Ectodermal cell (in vitro differentiated cells): ENCODE data around the gene DYRK1A.
"Not testable (repeated sequence)": the region's sequence is repeated elsewhere in the genome, so short reads cannot be mapped to it uniquely, and the experiment has no call there.

Experiments used
- H3K27ac ChIP-seq: 2 replicates; pipeline ENCODE4 v1.7.0; 2013; ENCODE audit warnings: mild to moderate bottlenecking, low read depth, low read length; ENCODE audit not compliant: insufficient read depth, poor library complexity, severe bottlenecking
- H3K27me3 ChIP-seq: 2 replicates; pipeline ENCODE4 v1.7.0; 2013; ENCODE audit warnings: mild to moderate bottlenecking, low read length; ENCODE audit not compliant: insufficient read depth, control insufficient read depth, poor library complexity, severe bottlenecking
- H3K36me3 ChIP-seq: one replicate; pipeline ENCODE4 v1.7.0; 2013; ENCODE audit warnings: low read length; ENCODE audit not compliant: control insufficient read depth, insufficient read depth
- H3K4me1 ChIP-seq: one replicate; pipeline ENCODE4 v1.7.0; 2013; ENCODE audit warnings: low read length; ENCODE audit not compliant: control insufficient read depth, insufficient read depth
- H3K4me3 ChIP-seq: 2 replicates; pipeline ENCODE4 v1.7.0; 2013; ENCODE audit warnings: low read depth, low read length, control low read depth; ENCODE audit not compliant: insufficient read depth
- H3K9me3 ChIP-seq: 2 replicates; pipeline ENCODE4 v1.7.0; 2013; ENCODE audit warnings: mild to moderate bottlenecking, low read length, moderate library complexity; ENCODE audit not compliant: control insufficient read depth
- WGBS, 2 experiments: methylation state at CpG; one replicate each; pipeline ENCODE4 v1.1.7; 2013; ENCODE audit warnings: missing lambda C conversion rate in 2 of 2; 5-methylcytosine and 5-hydroxymethylcytosine counted together

The DYRK1A gene

DNA sequence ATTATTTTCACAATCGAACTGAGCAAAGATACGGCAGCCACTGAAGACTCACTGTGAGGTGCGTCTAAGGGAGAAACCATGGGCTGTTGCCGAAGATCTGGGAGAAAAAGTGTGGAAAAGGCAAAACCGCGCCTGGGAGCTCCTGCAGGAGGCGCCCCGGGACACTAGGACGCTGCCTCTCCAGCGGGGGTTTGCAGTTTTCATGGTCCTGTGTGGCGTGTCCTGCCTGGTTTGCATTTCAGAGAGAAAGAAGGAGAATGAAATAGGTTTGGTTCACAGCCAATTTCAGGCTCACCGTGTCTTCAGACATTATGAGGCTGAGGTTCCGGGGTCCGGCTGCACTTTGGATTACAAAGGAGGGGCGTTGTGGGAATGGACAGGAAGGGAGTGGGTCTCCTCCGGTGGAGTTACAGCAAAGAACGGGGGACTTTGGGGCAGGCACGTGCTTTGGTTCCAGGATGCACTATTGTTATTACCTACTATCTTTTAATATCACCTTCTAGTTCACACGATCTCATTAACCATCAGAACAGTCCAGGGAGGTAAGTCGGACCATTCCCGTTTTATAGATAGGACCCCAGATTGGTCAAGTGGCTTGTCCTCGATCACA is 179.8 kb downstream of the DYRK1A start:
- Histone ChIP-seq H3K9me3 (no peaks in the 10 kb centered on the region), H3K4me3 (no peak overlapping the region), H3K27me3 (no peaks in the 10 kb centered on the region), H3K4me1 (no peaks in the 10 kb centered on the region), H3K36me3 (no peaks in the 10 kb centered on the region), H3K27ac (no peak overlapping the region)
- 94% methylated on average over 22 of the region's 22 CpGs for WGBS, 2 experiments

DNA sequence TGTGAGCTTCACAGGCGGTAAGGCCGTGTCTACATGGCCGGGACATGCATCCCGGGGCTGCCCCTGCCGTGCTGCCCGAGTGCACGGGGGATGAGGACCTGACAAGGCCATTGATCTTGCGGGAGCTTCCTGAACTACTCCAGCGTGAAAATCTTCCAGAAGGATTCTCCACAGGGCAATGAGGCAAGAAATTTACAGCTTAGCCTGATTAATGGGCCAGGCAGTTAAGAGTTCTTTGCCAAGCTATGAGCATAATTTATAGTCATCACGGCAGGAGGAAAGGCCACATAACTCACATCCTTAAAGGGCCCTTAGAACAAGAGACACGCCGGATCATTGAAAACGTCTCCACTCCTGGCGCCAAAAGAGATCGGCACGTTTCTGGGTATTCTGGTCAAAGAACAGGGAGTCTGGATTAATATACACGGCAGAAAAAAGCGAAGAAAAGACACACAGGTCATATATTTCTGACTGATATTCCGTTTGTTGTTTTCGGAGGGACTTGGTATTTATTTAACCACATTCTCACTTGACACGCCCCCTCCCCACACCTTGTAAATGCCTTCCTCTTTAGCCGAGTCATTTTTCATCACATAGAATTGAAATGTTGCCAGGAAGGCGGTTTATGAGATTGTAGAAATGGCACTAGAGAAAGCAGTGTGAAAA is 180.5 kb downstream of the DYRK1A start:
- H3K27me3 ChIP-seq = no peaks in the 10 kb centered on the region
- H3K9me3 ChIP-seq = no peaks in the 10 kb centered on the region
- no peak overlapping the region for H3K27ac ChIP-seq
- H3K36me3 ChIP-seq = no peaks in the 10 kb centered on the region
- no peaks in the 10 kb centered on the region for H3K4me1 ChIP-seq
- WGBS, 2 experiments = 90 to 92% methylated on average over 23 of the region's 23 CpGs
- no peak overlapping the region for H3K4me3 ChIP-seq

- H3K27ac ChIP-seq = no peak overlapping the region
Observed at GRCh38 chr21:37547615-37548200, 181.1 kb downstream of the DYRK1A start.

GRCh38 chr21:37548521-37548981 is 182.0 kb downstream of the DYRK1A start:
- no peaks in the 10 kb centered on the region for H3K36me3 ChIP-seq
- no peaks in the 10 kb centered on the region for H3K9me3 ChIP-seq
- WGBS, 2 experiments = 87 to 93% methylated on average over 2 of the region's 2 CpGs
- H3K27me3 ChIP-seq = no peaks in the 10 kb centered on the region
- no peak overlapping the region for H3K4me3 ChIP-seq
- no peaks in the 10 kb centered on the region for H3K4me1 ChIP-seq
- H3K27ac ChIP-seq = no peak overlapping the region

More at GRCh38 chr21:37547615-37548200, 181.1 kb downstream of the DYRK1A start:
- no peaks in the 10 kb centered on the region for H3K9me3 ChIP-seq
- H3K4me3 ChIP-seq = no peak overlapping the region
- no peaks in the 10 kb centered on the region for H3K4me1 ChIP-seq
- H3K36me3 ChIP-seq = no peaks in the 10 kb centered on the region
- WGBS, 2 experiments = 95 to 97% methylated on average over 2 of the region's 2 CpGs
- H3K27me3 ChIP-seq = no peaks in the 10 kb centered on the region

GRCh38 chr21:37549730-37550129 is 183.2 kb downstream of the DYRK1A start:
- not testable (repeated sequence) for H3K36me3 ChIP-seq, H3K4me1 ChIP-seq, H3K9me3 ChIP-seq, H3K27me3 ChIP-seq, H3K4me3 ChIP-seq, H3K27ac ChIP-seq
- 92 to 93% methylated on average over 4 of the region's 4 CpGs for WGBS, 2 experiments

GRCh38 chr21:37550157-37550556 is 183.6 kb downstream of the DYRK1A start:
- Histone ChIP-seq H3K4me3 (no peak overlapping the region), H3K27ac (no peak overlapping the region), H3K27me3 (no peaks in the 10 kb centered on the region), H3K4me1 (no peaks in the 10 kb centered on the region), H3K9me3 (no peaks in the 10 kb centered on the region), H3K36me3 (no peaks in the 10 kb centered on the region)
- 92 to 96% methylated on average over 6 to 9 of the region's 9 CpGs for WGBS, 2 experiments

DNA sequence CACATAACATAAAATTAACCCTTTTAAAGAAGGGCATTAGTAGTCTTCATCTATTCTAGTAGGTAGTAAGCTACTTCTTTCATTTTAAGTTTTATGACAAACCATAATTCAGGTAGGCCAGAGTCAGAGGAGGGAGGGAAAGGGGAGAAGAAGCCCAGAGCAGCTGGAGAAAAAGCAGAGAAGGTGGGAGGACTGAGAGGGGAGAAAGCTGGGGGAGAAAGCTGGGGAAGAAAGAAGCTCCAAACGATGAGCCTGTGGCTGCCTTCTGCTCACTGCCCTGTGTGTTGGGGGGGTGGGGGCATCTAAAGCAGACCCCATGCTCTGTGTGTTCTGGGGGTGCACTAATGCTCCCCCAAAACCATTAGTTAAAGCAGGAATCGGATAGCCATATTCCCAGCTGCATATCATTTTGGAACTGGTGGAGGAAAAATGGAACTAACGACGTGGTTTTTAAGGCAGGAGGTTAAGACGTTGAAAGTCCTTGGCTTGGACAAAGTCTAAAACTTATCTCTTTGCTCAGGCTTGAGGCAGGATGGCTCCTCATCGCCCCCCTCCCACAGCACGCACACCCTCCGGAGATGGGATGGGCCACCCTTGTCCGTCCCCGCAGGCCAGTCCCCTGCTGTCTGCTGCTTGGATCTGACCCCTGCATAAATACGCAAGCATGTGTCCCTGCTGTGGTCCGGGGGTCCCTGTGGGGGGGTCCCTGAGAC is 184.2 kb downstream of the DYRK1A start:
- H3K27ac ChIP-seq = no peak overlapping the region
- H3K27me3 ChIP-seq = no peaks in the 10 kb centered on the region
- H3K4me1 ChIP-seq = no peaks in the 10 kb centered on the region
- 83% methylated on average over 12 of the region's 12 CpGs for WGBS, 2 experiments
- no peak overlapping the region for H3K4me3 ChIP-seq
- H3K36me3 ChIP-seq = no peaks in the 10 kb centered on the region
- H3K9me3 ChIP-seq = no peaks in the 10 kb centered on the region

DNA sequence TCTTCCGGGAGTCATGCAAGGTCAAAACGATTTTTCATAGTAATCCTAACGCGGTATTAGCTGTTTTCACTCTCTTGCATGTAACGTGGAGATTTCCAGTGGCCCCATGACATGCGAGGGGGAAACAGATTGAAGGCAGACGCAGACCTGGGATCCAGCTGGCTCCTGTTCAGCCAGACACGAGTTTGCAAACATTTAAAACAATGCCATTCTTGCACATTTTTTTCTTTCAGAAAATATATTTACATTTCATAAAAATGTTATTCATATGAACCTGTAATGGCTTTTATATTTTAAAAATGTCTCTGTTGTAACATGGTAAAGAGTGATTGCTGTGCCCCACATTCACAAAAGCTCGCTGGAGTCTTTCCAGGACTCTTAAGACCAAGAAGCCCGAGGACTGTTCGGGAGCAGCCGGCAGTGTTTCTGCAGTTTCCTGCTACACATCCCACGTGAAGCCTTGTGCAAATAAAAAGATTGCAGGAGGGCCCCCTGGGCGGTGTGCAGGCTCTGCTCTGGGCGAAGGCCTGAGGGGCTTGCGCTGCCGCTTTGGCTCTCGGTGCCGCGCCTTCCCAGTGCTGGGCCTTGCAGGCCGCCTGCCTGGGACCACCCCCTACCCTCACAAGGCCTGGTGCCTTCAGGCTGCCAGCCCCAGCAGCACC is 184.9 kb downstream of the DYRK1A start:
- no peaks in the 10 kb centered on the region for H3K9me3 ChIP-seq
- H3K4me3 ChIP-seq = no peak overlapping the region
- no peaks in the 10 kb centered on the region for H3K36me3 ChIP-seq
- WGBS, 2 experiments = 85 to 89% methylated on average over 21 of the region's 21 CpGs
- H3K4me1 ChIP-seq = no peaks in the 10 kb centered on the region
- H3K27ac ChIP-seq = no peak overlapping the region
- no peaks in the 10 kb centered on the region for H3K27me3 ChIP-seq

GRCh38 chr21:37551993-37552355 is 185.4 kb downstream of the DYRK1A start:
- Histone ChIP-seq H3K4me3 (no peak overlapping the region), H3K9me3 (no peaks in the 10 kb centered on the region), H3K27me3 (no peaks in the 10 kb centered on the region), H3K36me3 (no peaks in the 10 kb centered on the region), H3K27ac (no peak overlapping the region), H3K4me1 (no peaks in the 10 kb centered on the region)
- whole genome bisulfite sequencing, 2 experiments = 95 to 96% methylated on average over 5 of the region's 5 CpGs
